ENCODE measurements around the gene PPP1R1C. TPM values are rescaled to one million over a fixed set of nuclear protein-coding genes. Genes with fewer than 3 reads are reported as not detected.

The PPP1R1C gene
- total and polyA plus RNA-seq, 7 donors, result 0.83 to 3.5 (median 3.0) TPM; not detected in 4

GRCh38 chr2:182144776-182145165 lies 159.1 kb downstream of the PPP1R1C start:
- no peak overlapping the region for H3K4me3 ChIP-seq
- WGBS, 2 donors, result 64 to 73% methylated on average over 1 of the region's 1 CpG
- no peak for DNase-seq
- intact Hi-C loops (cut with DNase I), result no loop called here
- H3K27ac ChIP-seq, result no peak overlapping the region
- no peaks in the 10 kb centered on the region for H3K9me3 ChIP-seq
- TF ChIP-seq CTCF (IDR thresholded peaks at IDR 0.05), result no peak
- no peak for TF ChIP-seq POLR2A (IDR thresholded peaks at IDR 0.05)
- no peak for TF ChIP-seq POLR2AphosphoS5 (IDR thresholded peaks at IDR 0.05)
- no peak for TF ChIP-seq EP300 (IDR thresholded peaks at IDR 0.05)
- H3K27me3 ChIP-seq, result no peaks in the 10 kb centered on the region
- H3K4me1 ChIP-seq, result no peaks in the 10 kb centered on the region
- H3K36me3 ChIP-seq, result no peaks in the 10 kb centered on the region

- intact Hi-C loops (cut with DNase I), result no loop called here
- no peak overlapping the region for H3K27ac ChIP-seq
- no peak overlapping the region for H3K4me3 ChIP-seq
- H3K36me3 ChIP-seq, result no peaks in the 10 kb centered on the region
- H3K4me1 ChIP-seq, result no peaks in the 10 kb centered on the region
- no peaks in the 10 kb centered on the region for H3K9me3 ChIP-seq
- TF ChIP-seq POLR2AphosphoS5 (IDR thresholded peaks at IDR 0.05) (no peak), POLR2A (IDR thresholded peaks at IDR 0.05) (no peak), CTCF (IDR thresholded peaks at IDR 0.05) (no peak), EP300 (IDR thresholded peaks at IDR 0.05) (no peak)
- no peak for DNase-seq
- 52 to 61% methylated on average over 2 of the region's 2 CpGs for WGBS, 2 donors
- H3K27me3 ChIP-seq, result no peaks in the 10 kb centered on the region
These were observed 162.7 kb downstream of the PPP1R1C start for GRCh38 chr2:182148344-182148743.

GRCh38 chr2:182163878-182164277 lies 178.2 kb downstream of the PPP1R1C start:
- intact Hi-C loops (cut with DNase I), result no loop called here
- TF ChIP-seq POLR2AphosphoS5 (IDR thresholded peaks at IDR 0.05), result no peak
- no peak for TF ChIP-seq EP300 (IDR thresholded peaks at IDR 0.05)
- no peak for TF ChIP-seq POLR2A (IDR thresholded peaks at IDR 0.05)
- TF ChIP-seq CTCF (IDR thresholded peaks at IDR 0.05), result no peak
- Histone ChIP-seq H3K4me3 (no peak overlapping the region), H3K27ac (no peak overlapping the region), H3K4me1 (no peaks in the 10 kb centered on the region), H3K36me3 (no peaks in the 10 kb centered on the region), H3K27me3 (no peaks in the 10 kb centered on the region), H3K9me3 (no peaks in the 10 kb centered on the region)
- WGBS, 2 donors, result 18 to 73% methylated on average over 3 of the region's 3 CpGs
- no peak for DNase-seq

- no peaks in the 10 kb centered on the region for H3K27me3 ChIP-seq
- H3K36me3 ChIP-seq, result no peaks in the 10 kb centered on the region
- TF ChIP-seq EP300 (IDR thresholded peaks at IDR 0.05) (no peak), POLR2A (IDR thresholded peaks at IDR 0.05) (no peak), CTCF (IDR thresholded peaks at IDR 0.05) (no peak), POLR2AphosphoS5 (IDR thresholded peaks at IDR 0.05) (no peak)
- no peak overlapping the region for H3K27ac ChIP-seq
- intact Hi-C loops (cut with DNase I), result no loop called here
- no peak for DNase-seq
- H3K9me3 ChIP-seq, result no peaks in the 10 kb centered on the region
- 80 to 86% methylated on average over 1 of the region's 1 CpG for WGBS, 2 donors
- no peaks in the 10 kb centered on the region for H3K4me1 ChIP-seq
- no peak overlapping the region for H3K4me3 ChIP-seq
These were observed 179.0 kb downstream of the PPP1R1C start for GRCh38 chr2:182164686-182165085.

- H3K36me3 ChIP-seq, result no peaks in the 10 kb centered on the region
- no peaks in the 10 kb centered on the region for H3K4me1 ChIP-seq
- no peak overlapping the region for H3K4me3 ChIP-seq
- 83 to 85% methylated on average over 2 of the region's 2 CpGs for WGBS, 2 donors
- TF ChIP-seq EP300 (IDR thresholded peaks at IDR 0.05) (no peak), POLR2AphosphoS5 (IDR thresholded peaks at IDR 0.05) (no peak), POLR2A (IDR thresholded peaks at IDR 0.05) (no peak), CTCF (IDR thresholded peaks at IDR 0.05) (no peak)
- H3K27ac ChIP-seq, result no peak overlapping the region
- H3K9me3 ChIP-seq, result no peaks in the 10 kb centered on the region
- DNase-seq, result no peak
- intact Hi-C loops (cut with DNase I), result no loop called here
- H3K27me3 ChIP-seq, result no peaks in the 10 kb centered on the region
These were observed 179.5 kb downstream of the PPP1R1C start for GRCh38 chr2:182165202-182165601.
